HG02798 (cell line): ENCODE data around the gene MMD2.

Source experiments
- ATAC-seq: cut with Tn5 transposase; IDR thresholded peaks from one replicate; pipeline ENCODE4 v1.9.1; 2021; ENCODE audit warnings: mild to moderate bottlenecking; ENCODE audit not compliant: unreplicated experiment, poor library complexity

MMD2 gene

DNA sequence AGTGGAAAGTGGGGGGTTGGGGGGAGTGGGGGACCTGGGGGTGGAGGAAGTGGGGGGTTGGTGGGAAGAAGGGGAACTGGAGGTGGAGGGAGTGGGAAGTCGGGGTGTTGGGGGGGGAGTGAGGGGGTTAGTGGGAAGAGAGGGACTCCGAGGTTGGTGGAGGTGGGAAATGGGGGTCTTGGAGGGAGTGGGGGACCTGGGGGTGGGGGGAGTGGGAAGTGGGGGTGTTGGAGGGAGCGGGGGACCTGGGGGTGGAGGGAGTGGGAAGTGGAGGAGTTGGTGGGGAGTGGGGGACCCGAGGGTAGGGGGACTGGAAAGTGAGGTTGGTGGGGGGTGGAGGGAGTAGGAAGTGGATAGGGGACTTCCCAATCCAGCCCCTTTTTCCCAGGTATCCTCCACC is 906 bp upstream of the MMD2 start:
- no peak for ATAC-seq

DNA sequence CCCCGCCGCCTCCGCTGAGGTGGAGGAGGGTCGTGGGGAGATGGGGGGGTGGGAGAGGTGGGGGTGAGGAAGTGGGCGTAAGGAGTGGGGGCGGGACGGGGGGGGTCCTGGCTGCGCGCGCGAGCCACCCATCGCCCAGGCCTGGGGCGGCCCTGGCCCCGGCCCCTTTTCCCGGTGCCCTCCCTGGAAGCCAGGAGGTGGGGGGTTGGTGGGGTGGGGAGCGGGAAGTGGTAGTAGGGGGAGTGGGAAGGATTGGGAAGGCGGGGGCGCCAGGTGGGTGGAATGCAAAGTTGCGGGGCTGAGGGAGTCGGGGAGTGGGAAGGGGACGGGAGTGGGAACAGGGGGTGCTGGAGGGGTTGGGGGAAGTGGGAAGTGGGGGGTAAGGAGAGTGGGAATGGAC is 319 bp upstream of the MMD2 start:
- no peak for ATAC-seq

DNA sequence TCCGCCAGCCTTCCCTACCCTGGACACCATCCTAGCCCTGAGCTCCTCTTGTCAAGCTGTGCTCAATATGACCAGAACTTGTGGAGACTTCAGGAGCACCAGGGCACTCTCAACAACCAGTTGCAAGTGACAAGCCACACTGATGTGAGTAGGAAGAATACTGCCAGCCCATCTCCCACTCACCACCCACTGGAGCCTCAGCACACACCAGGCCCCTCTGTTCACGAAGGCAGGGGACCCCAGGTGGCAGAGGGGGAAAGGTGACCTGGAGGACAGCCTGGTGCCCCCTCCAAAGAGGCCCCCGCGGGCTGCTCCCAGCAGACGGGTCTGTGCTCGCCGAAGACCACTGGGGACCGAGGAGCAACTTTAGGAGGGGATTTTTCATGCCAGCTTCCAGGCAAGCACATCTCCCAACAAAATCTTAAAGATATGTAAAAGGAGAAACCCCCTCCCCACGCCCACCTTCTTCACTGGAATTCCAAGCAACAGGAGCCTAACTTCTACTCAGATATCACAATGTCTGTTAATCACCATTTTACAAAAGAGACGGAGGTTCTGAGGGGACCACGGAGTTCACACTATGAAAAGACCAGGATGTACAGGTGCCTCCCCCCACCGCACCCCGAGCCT is 1.0 kb downstream of the MMD2 start:
- no peak for ATAC-seq

DNA sequence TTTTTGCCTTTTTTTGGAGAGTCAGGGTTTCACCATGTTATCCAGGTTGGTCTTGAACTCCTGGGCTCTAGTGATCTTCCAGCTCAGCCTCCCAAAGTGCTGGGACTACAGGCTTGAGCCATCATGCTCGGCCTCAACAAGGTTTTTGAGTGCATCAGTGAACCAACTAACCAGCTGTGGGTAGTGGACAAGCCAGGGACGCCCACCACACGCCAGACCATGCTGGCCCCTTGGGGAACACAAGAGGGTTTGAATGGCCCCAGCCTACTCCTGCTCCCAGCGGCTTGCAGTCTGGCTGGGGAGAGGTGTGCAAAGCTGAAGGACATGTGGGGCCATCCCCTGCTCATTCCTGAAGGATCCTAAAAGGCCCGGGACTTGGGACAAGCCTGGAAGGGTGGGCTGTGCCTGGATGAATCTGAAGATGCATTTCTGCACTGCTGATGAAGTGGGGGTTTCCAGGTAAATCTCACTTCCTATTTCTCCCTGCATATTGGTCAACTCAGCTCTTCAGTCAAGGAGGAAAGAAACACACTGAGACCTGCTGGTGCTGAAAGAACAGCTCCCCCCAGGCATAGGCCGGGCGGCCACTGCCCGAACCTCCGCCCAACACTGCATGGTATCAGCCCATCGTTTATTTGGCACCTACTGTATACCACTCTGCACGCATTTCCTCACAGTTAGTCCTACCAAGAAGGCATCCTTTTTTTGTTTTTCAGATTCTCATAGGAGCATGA is 6.9 kb downstream of the MMD2 start:
- peak; percentile 57 for ATAC-seq

DNA sequence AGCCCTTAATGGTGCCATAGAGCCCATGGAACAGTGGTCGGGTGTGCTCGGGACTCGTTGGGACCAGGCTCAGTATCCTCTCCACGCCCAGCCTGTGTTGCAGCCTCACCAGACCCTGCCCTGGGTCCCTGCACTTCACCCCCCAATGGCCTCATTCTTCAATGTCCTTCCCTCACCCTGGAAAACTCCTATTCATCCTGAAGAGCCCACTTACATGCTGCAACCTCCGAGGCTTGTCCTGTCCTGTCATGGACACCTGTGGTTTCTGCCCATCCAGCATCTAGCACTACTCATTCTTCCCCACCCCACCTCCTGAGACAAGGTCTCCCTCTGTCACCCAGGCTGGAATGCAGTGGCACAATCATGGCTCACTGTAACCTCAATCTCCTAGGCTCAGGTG is 7.7 kb downstream of the MMD2 start:
- no peak for ATAC-seq

DNA sequence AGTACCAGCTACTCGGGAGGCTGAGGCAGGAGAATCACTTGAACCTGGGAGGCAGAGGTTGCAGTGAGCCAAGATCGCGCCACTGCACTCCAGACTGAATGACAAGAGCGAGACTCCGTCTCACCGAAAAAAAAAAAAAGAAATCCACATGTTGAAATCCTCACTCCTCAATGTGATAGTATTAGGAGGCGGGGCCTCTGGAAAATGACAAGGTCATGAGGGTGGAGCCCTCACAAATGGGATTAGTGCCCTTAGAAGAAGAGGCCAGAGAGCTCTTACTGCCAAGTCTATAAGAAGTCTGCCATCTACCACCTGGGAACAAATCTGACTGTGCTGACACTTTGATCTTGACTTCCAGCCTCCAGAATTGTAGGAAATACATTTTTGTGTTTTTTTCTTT is 10.6 kb downstream of the MMD2 start:
- no peak for ATAC-seq

DNA sequence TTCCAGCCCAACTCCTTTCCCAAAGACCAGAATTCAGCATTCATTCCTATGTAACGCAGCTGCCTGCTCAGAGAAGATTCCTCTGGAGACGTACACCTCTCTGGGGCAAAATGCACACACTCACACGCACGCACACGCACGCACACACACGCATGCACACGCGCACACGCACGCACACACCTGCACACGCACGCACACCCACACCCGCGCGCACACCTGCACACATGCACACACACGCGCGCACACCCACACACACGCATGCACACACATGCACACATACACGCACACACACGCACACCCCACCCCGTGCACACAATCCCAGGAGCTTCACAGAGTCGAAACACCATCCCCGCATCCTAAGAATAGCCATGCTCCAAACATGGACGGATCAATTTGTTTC is 13.0 kb downstream of the MMD2 start:
- no peak for ATAC-seq

DNA sequence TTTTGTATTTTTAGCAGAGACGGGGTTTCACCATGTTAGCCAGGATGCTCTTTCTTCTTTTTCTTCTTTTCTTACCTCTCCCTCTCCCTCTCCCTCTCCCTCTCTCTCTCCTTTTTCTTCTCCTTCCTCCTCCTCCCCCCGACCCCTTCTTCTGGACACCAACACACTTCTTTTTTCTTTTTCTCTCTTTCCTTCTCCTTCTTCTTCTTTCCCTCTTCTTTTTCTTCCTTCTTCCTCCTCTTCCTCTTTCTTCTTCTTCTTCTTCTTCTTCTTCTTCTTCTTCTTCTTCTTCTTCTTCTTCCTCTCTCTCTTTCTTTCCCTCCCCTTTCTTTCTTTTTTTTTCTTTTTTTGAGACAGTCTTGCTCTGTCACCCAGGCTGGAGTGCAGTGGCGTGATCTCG is 14.0 kb downstream of the MMD2 start:
- ATAC-seq: no peak

DNA sequence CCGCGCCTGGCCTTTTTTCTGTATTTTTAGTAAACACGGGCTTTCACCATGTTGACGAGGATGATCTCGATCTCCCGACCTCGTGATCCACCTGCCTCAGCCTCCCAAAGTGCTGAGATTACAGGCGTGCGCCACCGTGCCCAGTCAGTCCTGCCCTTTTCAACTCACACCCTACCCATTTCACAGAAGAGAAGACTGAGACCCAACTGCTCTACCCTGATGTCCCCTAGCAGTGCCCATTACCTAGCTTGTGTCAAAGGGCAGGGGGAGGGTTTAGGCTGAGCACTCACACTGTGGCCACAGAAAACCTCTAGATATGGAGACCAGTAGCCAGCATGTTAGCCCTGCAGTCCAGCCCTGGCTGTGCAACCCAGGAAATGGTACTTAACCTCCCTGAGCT is 15.7 kb downstream of the MMD2 start:
- no peak for ATAC-seq

DNA sequence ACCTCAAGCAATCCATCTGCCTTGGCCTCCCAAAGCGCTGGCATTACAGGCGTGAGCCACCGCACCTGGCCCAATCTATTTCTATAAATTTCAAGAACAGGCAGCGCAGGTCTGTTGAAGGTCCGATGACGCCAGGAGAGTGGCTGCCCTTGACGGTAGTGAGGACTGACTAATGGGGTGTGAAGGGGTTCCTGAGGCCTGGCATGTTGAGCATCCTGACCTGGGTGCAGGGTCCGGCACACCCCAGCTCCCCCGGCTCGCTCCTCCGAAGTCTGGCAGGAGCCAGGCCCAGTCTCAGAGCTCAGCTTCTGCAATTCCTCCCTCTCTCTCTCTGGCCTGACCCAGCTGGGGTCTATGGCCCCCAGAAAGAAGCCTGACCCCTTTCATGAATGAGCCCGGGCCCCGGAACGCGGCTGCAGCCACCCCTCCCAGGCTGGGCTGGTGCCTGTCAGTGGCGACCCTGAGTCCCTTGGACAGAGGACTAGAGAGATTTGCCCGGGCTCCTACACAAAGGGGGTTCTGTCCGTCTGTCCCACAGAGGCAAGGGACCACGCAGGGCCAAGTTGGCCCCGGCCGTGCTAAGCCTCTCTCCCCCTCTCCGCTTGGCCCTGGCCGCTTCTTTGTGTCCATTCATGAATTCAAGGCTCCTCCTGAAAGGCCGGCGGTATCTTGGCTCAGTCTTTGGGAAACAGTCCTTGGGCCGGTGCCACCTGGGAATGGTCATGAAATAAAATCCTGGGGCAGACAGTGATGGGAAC is 18.8 kb downstream of the MMD2 start:
- ATAC-seq: no peak

DNA sequence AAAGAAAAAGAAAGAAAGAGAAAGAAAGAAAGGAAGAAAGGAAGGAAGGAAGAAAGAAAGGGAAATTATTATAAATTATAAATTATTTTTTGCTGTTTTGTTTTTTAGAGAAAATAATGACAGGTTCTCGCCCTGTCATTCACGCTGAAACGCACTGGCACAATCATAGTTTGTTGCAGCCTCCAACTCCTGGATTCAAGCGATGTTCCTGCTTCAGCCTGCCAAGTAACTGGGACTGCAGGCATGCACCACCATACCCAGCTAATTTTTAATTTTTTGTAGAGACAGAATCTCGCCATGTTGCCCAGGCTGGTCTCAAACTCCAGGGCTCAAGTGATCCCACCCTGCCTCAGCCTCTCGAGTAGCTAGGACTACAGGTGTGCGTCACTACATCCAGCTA is 21.6 kb downstream of the MMD2 start:
- ATAC-seq: no peak

DNA sequence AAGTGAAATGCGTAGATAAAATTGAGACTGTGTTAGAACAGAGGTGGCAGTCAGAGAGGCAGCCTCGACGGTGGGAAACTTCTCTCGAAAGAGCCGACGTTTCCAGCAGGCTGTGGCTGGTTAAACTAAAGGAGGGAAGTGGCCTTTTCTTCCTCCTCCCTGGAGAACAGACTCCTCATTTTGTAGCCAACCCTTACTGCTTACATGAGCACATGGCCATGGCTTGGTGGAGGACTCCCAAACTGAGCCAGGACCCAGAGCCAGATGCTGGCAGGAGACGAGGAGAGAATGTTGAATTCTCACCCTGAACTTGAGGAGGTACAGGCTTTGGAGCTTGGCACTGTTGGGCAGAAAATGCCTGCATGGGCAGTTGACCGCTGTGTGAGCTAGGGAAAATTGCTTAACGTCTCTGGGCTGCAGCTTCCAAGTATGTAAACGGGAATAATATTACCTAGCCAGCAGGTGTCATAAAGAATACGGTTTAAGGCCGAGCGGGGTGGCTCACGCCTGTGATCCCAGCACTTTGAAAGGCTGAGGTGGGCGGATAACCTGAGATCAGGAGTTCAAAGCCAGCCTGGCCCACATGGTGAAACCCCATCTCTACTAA is 24.5 kb downstream of the MMD2 start:
- no peak for ATAC-seq

DNA sequence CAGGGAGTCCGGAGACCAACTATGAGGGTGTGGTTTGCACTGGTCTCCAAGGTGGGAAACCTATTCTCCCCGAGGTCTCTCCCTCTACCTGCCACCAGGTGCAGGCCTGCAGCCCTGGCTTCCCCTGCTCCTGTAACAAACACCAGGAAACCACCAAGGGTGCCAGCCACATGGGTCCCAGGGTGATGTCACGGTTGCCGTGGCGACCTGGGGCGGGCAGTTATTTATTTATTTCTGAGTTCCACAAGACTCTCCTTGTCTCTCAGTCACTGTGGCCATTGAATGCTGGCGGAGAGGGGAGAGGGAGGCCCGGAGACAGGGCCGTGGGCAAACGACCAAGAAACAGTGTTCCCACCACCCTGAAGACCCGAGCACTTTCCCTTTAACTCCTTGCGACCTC is 27.0 kb downstream of the MMD2 start:
- no peak for ATAC-seq

DNA sequence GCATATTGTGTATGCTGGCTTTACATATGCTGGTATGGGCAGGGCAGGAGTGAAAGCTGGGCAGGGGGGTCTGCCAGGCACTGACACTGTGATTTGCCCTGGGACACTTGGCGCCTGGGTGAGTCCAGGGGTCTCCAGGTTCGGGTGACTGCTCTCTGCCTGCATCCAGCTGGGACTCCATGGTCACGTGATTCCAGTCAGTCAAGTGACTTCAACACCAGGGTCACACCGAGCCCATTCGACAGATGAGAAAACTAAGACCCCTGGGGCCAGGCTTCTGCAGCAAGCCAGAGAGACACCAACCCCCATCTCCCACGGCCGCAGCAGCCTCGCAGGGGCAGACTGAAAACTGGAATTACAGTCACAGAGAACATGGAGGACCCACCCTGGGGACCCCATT is 30.0 kb downstream of the MMD2 start:
- ATAC-seq: no peak

DNA sequence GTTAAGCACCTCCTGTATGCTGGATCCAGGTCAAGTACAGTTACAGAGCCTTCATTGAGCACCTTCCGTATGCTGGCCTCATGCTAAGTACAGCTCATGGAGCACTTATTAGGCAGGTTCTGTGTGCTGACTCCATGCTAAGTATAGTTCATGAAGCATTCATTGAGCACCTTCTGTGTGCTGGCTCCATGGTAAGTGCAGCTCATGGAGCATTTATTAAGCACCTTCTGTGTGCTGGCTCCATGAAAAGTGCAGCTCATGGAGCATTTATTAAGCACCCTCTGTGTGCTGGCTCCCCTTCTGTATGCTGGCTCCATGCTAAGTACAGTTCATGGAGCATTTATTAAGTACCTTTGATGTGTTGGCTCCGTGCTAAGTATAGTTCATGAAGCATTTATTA is 30.5 kb downstream of the MMD2 start:
- ATAC-seq: no peak

DNA sequence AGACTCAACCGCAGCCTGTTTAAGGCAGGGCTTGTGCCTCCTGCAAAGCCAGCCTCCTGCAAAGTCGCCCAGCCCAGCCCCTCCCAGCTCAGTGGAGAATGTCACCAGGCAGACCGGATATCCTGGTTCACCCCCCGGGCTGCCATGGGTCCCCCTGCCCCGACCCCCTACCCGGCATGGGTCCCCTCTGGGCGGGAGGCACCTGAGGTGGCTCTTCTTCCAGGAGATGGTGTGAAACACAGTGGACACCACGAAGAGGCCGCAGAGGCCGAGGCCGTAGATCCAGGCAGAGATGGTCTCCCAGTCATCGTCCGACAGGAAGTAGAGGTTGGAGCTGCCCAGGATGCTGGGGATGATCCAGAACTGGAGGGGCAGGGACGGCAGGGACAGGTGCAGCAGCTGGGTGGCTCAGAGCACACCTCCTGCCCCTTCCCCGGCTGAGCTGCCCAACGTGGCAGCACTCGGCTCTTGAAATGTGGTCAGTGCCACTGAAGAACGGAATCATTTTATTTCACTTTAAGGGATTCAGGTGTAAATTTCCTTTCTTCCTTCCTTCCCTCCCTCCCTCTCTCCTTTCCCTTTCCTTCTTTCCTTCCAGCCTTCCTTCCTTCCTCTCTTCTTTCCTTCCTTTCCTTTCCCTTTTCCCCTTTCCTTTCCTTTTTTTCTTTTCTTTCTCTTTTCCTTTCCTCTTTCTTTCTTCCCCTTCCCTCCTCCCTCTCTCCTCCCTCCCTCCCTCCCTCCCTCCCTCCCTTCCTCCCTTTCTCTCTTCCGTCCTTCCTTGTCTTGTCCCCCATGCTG is 38.8 kb downstream of the MMD2 start:
- no peak for ATAC-seq

DNA sequence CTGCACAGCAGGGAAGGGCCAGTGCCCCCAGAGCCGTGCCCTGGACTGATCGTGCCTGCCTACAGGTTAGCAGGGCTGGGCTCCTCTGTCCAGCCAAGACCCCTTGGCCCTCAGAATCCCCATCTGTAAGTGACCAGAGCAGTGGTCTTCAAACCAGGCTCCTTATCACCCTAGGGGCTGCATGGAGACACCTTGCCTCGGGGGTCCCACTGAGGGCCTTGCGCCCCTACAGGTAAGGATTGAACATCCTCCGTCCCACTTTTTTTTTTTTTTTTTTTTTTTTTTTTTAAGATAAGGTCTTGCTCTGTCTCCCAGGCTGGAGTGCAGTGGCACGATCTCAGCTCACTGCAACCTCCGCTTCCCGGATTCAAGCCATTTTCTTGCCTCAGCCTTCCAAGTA is 42.9 kb downstream of the MMD2 start:
- no peak for ATAC-seq

DNA sequence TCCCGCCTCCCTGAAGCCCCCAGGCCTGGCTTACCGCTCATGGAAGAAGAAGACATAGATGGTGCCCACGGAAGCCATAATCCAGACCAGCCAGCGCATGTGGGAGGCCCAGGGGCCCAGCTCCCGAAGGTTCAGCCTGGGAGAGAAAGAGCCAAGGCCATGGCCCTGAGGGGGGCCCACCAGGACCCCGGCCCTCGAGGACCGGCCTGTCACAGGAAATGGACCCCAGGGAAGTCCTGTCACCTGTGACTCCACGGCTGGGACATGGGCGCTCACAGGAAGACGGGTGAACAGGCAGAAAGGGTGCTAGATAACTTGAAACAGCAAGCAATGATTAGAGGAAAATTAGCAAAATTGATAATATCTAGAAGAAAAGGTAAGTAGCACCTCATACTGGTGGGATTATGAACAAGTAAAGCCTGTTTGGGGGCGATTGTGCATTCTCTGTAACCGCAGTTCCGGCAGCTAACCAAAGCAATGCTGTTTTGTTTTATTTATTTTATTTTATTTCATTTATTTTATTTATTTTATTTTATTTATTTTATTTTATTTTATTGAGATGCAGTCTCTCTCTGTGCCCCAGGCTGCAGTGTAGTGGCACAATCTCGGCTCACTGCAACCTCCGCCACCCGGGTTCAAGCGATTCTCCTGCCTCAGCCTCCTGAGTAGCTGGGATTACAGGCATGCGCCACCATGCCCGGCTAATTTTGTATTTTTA is 47.7 kb downstream of the MMD2 start:
- no peak for ATAC-seq

DNA sequence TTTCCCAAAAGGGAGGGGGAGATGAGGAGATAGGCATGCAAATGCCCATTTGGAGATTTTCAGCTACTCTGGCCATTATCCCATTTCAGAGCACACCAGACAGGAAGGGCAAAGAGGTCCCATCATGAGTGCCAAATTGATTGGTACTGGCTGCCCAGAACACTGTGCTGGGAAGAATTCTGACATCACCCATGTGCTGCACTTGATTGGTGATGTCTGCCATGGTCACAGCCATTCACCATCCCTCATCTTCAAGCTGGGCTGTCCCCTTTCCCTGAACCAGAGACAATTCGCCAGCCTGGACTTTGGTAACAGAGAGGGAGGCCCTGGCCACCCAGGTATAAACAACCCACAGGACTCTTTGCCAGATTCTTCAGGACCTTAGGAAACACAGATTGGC is 52.3 kb downstream of the MMD2 start:
- ATAC-seq: no peak

DNA sequence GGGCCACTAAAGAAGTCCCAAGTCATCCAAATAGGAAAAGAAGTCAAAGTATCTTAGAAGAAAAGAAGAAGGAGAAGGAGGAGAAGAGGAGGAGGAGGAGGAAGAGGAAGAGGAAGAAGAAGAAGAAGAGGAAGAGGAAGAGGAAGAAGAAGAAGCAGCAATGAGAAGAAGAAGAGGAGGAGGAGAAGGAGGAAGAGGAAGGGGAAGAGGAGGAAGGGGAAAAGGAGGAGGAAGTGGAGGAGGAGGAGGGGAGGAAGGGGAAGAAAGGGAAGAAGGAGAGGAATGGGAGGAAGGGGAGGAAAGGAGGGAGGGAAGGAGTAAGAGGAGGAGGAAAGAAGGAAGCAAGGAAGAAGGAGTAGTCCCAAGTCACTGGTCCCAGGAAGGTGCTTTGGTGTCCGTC is 53.8 kb downstream of the MMD2 start:
- no peak for ATAC-seq
